NCI-H345 (cell line): ENCODE results near the gene ERC1.
A peak's percentile ranks its signal among the peaks of the same experiment; 100 is the strongest.

Source experiments
- DNase-seq: peaks from one replicate; lab custom pipeline; 2025; lab: John Stamatoyannopoulos, UW

Gene ERC1

DNA sequence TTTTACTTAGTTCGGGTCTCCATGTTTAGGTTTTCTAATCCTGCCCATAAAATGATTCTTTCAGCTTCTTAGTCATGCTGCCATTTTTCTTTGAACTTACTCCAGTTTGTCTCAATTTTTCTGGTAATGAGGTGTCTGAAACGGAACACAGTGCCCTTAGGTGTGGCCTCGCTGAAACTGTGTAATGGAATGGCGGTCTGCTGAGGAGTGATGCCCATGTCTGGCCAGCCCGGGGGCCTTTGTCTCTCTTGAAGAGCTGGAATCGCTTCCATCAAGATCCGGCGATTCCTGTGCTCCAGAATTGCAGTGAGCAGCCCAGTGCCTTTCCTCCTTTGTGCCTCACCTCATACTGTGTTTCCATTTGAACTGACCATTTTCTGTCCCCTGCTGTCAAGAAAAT is 490.9 kb downstream of the ERC1 start:
- DNase-seq: no peak

DNA sequence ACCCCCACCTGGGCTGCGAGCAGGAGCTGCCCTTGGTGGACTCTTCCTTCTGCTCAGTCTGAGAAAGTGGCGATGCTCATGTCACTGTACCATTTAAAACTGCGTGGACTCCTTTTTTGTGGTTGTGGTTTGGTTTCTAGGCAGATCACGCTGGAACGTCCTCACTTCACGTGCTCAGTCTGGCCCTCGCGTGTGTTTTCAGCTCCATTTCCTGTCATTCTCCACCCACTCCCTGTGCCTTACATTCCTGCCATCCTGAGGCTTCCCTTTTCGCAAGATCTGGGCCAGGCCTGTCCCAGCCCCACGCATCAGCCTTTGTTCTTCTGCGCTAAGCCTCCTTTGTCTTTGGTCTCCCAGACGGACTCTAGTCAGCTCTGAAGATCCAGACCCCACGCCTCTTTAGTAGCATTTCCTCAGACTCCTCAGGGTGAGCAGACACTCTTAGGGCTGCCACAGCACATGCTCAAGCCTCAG is 497.9 kb downstream of the ERC1 start:
- DNase-seq: no peak

DNA sequence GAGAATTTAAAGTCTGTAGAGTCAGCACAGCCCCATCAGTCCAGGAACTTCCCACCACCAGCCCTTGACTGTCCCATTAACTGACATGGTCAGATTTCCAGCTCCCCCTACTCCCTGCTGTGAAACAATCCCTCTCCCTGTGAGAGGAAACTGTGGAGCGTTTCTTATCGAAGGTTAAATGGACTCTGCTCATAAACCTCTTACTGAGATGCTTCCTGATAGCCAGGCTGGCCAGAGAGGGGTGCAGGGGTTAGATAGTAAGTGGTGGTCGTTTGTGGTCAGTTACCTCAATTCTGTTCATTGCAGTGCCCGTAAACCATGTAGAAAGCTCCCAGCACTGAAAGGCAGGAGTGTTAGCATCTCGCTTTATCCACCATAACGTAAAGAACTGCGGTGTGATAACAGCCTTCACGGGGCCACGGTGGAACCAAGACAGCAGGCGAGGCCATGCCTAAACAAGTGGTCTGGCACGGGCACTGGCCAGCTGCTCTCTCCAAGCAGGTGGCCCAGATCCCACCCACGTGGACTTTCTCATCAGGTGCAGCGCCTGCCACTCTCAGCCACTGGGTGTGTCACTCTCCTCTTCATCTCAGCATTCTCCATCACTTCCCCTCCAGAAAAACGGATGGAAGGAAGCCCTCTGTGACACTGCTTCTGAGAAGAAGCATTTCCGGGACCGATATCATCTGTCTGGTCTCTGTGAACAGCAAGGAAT is 501.1 kb downstream of the ERC1 start:
- DNase-seq: no peak

DNA sequence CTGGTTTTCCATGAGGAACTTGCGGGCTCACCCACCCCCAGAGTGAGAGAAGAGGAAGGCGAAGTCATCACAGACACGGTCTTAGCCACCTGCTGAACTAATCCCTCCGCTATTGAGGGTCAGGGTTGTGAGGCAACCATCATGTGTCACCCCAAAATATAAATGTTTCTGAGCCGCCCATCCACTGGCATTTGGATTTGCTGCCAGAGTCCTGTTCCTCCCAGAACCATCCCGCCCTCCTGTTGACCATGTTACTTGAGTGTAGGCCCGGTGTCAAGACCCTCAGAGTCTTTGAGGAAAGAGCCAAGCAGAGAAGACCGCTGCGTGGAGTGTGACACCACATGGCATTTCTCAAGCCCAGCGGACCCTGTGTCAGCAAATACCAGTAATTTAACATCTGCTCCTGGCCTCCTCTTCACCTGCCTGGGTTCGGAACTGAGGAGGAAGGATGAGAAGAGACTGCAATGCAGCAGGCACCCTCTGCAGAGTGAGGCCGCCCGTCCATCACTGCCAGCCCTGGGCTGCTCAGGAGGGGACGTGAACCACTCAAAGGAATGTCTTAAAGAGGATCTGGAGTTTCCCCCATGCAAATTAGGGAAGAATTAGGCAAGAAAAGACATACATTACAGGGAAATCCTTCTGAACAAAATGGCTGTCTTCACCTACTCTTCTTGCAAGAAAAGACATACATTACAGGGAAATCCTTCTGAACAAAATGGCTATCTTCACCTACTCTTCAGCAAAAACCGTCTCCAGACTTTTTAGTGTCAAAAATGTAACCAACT is 502.9 kb downstream of the ERC1 start:
- no peak for DNase-seq

DNA sequence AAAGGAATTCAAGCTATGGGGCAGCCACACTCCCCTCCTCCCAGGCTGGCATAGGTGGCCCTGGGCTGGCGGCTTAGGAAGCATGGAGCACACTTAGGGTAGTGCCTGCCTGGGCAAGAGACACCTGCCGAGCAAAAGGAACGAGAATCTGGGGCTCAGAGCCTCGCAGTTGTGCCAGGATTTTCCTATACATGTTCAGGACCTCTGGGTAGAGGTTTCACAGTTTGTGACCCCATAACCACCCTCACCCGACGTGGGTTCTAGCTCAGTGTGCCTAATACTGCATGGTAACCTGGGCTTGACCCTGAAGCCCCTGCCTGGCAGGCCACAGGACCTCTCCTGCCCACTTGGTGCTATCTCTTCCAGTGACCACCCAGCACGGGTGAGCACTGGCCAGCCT is 503.8 kb downstream of the ERC1 start:
- DNase-seq: no peak

DNA sequence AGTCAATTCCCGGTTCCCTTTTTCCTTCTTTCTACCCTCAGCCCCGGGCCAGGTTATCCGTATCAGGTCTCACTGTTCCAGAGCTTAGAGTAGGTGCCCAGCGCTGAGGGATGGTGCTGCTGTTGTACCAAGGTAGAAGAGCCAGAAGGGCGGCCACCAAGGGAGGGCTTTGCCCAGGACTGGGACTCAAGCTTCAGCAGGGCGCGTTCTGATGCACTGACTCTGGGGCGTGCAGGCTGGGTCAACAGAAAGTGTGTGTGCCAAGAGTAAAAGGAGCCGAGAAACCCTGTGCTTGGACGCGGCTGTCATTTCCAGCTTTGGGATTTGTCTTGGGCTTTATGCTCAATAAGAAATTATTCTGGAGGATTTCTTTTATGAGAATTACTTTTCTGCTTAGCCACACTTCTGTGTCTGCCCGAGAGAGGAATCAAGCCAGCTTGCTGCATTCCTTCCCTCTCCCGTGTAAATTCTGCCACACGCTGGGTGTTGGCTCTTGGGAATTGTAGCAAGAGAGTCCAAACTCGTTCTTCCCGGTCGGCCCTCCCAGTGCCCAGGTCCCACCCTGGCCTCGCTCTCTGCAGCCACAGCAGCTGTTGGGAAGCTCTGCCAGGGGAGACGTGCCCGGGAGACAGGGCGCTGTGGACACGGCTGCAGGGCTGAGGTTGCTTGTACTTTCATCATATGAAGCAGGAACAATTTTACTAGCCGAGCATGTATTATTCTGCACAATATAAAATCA is 505.3 kb downstream of the ERC1 start:
- DNase-seq: no peak

DNA sequence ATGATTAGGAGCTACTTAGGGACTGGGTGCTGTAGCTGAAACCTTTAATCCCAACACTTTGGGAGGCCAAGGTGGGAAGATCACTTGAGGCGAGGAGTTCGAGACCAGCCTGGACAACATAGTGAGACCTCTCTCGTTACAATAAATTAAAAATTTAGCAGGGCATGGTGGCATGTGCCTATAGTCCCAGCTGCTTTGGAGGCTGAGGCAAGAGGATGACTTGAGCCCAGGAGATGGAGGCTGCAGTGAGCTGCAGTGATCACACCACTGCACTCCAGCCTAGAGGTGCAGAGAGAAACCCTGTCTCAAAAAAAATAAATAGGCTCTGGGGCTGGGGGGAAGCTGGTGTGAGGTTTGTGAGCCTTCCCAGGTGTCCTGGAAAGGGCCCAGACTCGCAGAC is 506.1 kb downstream of the ERC1 start:
- DNase-seq: no peak

DNA sequence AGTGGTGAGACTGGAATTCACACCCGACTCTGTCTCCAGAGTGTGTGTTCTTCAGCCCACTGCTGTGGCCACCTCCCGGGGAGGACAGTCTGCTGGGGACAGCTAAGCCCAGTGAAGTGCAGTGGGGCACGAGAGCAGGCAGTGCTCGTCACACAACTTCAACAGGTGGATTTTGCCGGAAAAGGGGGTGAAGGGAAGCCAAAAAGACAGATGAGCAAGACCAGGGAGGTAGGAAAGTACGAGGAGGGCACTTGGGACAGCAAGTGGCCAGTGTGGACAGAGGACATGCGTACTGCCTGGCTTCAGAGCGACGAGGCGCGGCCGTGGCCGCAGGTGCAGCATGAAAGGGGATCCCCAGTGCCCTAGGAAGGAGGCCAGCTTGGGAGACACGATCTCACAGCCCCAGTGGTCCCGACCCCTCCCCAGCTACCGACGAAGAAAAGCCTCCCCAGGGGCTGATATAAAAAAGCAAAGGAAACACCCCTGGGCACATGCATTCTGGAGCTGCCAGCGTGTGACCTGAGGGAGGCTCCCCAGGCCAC is 507.2 kb downstream of the ERC1 start:
- no peak for DNase-seq

DNA sequence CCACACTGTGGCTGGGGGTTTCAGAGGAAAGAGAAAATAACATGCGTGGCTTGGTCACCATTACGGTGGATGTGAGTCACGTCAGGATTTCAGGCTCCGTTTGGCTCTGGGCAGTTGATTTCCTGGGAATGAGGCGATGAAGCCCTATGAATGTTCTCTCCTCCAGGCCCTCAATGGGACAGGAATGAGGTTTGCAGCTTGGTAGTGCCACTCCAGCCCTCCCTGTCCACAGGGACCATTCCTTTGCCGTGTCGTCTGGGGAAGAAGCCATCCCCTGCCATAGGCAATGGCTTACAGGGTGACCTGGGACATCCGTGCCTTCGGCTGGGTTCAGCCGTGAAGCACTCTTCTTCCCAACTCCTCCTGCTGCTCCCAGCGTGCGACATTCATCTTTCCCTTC is 508.3 kb downstream of the ERC1 start:
- no peak for DNase-seq

DNA sequence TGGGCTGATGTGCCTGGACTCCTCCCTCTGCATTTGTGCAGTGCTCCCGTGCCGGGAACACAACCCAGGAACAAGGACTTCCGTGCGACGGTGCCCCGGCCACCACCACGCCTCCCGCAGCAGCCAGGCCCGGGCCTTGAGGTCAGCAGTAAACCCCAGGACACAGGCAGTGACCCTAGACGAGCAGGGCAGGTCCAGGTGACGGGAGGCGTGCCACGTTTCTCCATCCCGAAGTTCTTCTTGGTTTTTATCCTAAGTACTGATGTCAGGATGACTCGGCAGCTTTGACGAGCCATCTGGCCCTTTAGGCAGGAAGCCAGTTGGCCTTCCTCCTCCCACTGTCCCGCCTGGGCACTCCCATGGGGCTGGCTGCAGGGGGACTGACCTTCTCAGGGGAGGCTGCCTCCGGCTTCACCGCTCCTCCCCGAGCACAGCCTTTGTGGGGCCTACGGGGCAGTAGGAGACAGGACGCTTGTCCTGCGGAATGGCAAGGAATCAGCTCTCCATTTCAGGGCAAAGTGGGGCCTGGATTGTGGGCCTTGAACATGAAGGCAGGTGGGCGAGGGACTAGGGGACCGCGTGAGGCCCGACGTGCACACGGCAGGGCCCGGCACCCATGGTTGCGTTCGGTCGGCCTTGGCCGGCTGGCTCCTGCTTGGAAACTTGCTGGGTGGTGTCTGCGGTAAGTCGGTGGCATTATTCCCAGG is 509.2 kb downstream of the ERC1 start:
- no peak for DNase-seq

DNA sequence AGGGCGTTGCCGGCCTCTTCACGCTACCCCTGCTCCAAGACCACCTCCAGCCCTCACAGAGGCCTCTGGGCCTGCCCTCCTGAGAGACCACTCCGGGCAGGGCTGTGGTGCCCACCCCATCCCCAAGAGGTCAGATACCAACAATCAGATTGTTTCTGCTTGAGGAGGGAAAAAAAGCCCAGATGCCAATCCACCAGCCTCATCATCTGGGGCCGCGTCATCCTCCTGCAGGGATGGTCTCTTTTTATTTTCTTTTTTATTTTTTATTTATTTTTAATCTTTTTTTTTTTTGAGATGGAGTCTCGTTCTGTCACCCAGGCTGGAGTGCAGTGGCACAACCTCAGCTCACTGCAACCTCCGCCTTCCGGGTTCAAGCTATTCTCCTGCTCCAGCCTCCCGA is 510.0 kb downstream of the ERC1 start:
- no peak for DNase-seq

DNA sequence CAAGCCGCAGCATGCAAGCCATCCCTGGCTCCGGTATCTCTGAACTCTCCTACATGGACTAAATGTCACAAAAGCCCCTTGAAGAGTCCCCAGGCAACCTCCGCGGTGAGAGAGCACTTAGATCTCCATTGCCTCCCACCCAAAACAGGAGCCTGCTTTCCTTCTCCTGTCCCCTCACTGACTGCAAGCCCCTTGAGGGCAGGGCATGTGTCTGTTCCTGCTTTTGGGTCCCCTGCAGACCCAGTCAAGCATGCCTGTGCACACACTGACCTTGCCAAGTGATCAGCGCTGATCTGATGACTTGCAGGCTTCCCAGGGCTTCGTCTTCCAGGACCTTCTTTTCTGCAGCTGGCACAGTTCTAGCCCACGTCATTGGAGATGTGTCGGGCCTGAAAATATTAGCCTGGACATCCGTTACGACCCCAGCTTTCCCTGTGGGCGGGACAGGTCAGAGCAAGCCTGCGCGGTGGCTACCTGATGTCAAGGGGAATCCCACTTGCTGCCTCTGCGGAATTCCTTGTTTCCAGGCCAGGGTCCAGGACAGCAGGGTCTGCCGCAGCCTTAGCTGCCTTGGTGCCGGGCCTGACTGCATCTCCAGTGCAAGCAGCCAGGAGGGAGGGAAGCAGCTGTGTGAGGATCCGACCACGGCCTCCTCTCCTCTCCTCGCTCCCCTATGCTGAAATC is 510.8 kb downstream of the ERC1 start:
- DNase-seq: no peak

DNA sequence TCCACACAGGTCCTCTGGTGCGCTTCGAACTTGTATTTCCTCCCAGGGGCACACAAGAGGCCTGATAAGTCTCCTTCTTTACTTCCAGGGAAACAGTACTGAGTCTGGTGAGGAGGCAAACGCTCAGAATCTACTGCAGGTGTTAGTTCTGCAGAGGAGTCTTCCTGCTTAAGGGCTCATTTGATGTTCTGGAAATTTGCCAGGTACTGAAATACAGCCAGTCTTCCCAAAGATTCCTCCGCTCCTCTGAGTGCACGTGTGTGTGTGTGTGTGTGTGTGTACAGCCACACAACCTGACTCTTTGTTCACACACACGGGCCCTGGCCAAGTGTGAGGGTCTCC is 511.3 kb downstream of the ERC1 start:
- peak; percentile 12 for DNase-seq

DNA sequence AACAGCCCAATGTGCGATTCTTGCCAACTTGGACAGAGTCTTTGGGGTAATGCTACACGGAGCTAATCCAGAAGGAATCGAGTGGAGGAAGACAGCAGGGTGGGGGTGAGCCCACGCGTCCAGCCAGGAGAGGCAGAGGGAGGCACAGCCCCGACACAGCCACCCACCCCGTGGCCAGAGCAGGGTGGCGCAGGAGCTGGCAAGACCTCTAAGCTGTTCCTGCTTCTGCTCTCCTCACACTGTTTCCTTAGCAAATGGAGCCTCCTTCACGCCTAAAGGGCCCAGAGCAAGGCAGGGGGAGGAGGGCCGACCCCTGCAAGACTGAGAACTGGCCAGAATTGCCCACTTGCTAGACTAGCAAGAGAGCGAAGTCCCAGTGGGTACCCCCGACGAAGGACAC is 511.8 kb downstream of the ERC1 start:
- no peak for DNase-seq

DNA sequence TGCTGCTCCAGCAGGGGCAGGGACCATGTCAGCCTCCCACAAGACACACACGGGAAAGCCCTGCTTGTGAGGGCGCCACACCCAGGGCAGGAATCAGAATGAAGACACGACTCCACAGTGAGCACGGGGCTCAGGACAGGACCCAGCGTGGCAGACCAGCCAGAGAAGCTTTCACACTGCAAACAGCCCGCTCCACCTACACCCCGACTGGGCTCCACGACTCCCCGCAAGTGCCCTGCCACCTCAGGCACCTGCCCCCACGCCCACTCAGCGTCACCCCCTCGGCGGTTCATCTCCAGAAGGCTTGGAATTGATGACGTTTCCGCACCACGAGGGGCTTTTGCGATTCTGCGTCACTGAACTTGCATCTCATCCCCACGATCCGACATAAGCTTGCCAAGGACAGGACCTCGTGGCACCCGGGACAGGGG is 512.3 kb downstream of the ERC1 start:
- no peak for DNase-seq

DNA sequence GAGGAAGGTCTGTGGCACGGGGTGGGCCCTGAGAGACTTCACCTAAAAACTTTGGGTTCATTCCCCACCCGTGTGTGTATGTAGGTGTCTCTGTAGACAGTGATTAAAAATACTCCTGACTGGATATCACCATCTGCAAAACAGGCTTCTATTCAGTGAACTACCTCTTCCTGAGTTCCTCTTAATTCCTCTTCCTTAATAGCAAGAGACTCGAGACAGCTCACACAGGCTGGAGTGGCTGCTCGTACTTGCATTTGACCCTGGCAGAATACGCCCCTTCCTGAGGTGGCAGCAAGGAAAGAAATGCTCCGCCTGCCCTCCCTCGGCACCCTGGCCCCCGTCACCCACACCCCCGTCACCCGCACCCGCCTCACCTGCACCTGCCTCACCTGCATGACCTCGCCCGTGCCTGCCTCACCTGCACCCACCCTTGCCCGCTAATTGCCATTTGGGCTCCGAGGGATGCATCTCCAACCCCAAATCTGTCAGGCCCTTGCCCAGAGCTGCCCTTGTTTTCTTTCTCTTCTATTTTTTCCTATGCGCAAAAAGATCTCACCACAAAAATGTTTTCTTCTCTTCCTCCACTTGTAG is 513.4 kb downstream of the ERC1 start:
- DNase-seq: no peak

DNA sequence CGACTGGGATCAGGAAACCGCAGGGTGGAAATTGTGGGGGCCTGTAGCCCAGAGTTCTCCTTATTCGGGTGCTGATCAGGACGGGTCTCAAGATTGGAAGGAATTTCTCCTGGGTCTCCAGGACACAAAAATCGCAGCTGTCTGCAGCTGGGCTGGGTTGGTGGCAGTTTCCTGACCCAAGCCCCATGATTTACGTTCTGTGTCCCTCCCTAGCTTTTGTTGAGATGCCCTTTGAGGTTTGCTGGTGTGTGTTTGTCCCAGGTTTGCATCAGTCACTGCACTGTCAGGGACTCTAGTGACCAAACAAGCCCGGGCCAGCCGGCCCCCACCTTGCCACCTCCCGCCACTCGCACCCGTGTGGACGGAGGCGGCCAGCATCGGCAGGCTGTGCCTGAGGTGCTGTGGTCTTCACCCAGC is 513.9 kb downstream of the ERC1 start:
- no peak for DNase-seq

DNA sequence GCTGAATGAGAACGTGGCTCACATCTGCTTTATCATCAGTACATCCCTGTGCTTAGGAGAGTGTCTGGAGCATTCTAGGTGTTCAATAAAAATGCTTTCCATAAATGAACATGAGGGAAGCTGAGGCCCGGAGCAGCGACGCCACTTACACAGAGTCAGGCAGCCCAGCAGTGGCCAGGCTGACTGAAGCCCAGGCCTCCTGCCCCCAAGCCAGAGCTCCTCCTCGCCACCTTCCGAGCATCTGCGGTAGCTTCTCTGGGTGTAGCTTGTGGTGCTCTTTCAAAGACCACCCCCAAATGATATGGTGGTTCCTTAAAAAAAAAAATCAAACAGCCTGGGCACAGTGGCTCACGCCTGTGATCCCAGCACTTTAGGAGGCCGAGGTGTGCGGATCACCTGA is 514.6 kb downstream of the ERC1 start:
- no peak for DNase-seq

DNA sequence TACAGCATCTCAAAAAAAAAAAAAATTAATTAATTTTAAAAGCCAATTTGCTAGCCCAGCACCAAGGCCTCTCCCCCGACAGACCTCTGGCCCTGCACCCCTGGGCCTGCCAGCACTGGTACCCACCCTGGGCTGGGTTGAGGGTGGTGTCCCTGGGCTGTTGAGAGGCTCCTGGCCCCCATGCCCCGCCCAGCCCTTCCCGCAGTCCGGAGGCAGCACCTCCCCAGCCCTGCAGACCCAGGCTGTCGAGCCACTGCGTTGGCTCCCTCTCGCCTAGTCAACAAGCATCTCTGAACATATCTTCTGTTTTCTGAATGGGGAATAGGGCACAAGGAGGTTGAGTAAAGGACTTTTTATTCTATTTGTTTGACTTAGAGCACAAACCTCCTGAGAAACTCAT is 516.3 kb downstream of the ERC1 start:
- no peak for DNase-seq

DNA sequence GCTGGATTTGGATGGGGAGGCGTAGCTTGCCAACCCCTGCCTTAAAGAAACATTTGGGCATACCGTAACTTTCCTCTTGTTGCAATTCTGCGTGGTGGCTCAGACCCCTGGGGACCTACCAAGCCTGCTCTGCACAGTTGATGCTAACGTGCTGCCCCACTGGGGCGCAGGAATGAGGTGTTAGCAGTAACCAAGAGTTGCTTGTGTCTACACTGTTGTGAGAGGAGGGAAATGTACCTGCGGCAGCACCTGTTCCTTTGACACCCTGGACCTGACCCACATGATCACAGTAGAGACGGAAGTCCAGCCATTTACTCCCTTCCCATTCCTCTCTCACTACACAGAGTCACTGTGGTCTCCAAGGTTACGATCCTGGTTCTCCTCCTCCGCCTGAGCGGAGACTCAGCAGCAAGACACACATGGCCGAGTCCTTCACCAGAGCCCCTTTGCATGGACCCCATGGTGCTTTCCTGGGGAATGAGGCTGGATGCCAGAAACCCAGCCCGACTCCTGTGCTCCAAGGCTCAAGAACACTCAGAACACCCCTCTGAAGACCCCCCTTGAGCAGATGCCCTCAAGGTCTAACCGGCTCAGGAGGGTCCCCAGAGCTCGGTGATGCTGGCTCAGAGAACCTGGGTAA is 518.5 kb downstream of the ERC1 start:
- DNase-seq: no peak
